Suprapubic skin (tissue), 4 donors: ENCODE data around the gene PDE9A. TPM values are rescaled to one million over a fixed set of nuclear protein-coding genes. Genes with fewer than 3 reads are reported as not detected.
A peak's percentile ranks its signal among the peaks of the same experiment; 100 is the strongest.

Source experiments
- DNase-seq, 2 donors: peaks; one replicate each; pipeline ENCODE4 v3.0.0-alpha.2; 2019; ENCODE audit warnings: low spot score in 2 of 2
- H3K27ac ChIP-seq: fragments of 200-600 bp; sonication (generic); one replicate; pipeline ENCODE4 v1.5.1; 2019
- H3K27me3 ChIP-seq: fragments of 200-600 bp; sonication (generic); one replicate; pipeline ENCODE4 v1.5.1; 2019
- H3K36me3 ChIP-seq: fragments of 200-600 bp; sonication (generic); one replicate; pipeline ENCODE4 v1.5.1; 2019
- H3K4me1 ChIP-seq: fragments of 200-600 bp; sonication (generic); one replicate; pipeline ENCODE4 v1.5.1; 2019
- H3K4me3 ChIP-seq: fragments of 200-600 bp; sonication (generic); one replicate; pipeline ENCODE4 v1.5.1; 2019; ENCODE audit warnings: mild to moderate bottlenecking
- H3K9me3 ChIP-seq: fragments of 200-600 bp; sonication (generic); one replicate; pipeline ENCODE4 v1.5.1; 2019
- CTCF ChIP-seq, 2 donors: fragments of 200-600 bp in 1 of 2; fragments of 450-650 bp in 1 of 2; sonication (generic) in 1 of 2; IDR thresholded peaks; one replicate each; pipeline ENCODE4 v1.5.1; 2016 to 2019; ENCODE audit warnings: antibody characterized with exemption in 2 of 2, mild to moderate bottlenecking in 1 of 2, moderate library complexity in 1 of 2
- EP300 ChIP-seq: sonication (generic); formaldehyde crosslinking; IDR thresholded peaks from one replicate; pipeline ENCODE4 v1.6.1; 2017; ENCODE audit warnings: antibody characterized with exemption
- POLR2A ChIP-seq, 2 donors: fragments of 450-650 bp; IDR thresholded peaks; one replicate each; pipeline ENCODE4 v1.6.1; 2017; ENCODE audit warnings: antibody characterized with exemption in 2 of 2, mild to moderate bottlenecking in 2 of 2, moderate library complexity in 2 of 2
- POLR2AphosphoS5 ChIP-seq, 3 donors: sonication (generic); formaldehyde crosslinking; IDR thresholded peaks; one replicate each; pipeline ENCODE4 v1.6.1; 2017; ENCODE audit warnings: antibody characterized with exemption in 3 of 3
- WGBS: methylation state at CpG from one replicate; pipeline ENCODE4 v1.1.5; 2018; 5-methylcytosine and 5-hydroxymethylcytosine counted together
- total RNA-seq, 4 donors: library from RNA; depleted of rRNA; stranded (reverse); fragments of >200 nt; gene quantifications; one replicate each; pipeline ENCODE4 v1.1.0, GENCODE V29; 2016

Gene PDE9A
- total RNA-seq, 4 donors from 2014 or later, result 4.5 to 12.0 (median 7.1) TPM

GRCh38 chr21:42629933-42630589 is 23.4 kb upstream of the PDE9A start:
- H3K27ac ChIP-seq, result no peak overlapping the region
- TF ChIP-seq POLR2AphosphoS5 (IDR thresholded peaks at IDR 0.05) (no peak), EP300 (no peak), POLR2A (IDR thresholded peaks at IDR 0.05) (no peak), CTCF (IDR thresholded peaks at IDR 0.05) (no peak)
- H3K9me3 ChIP-seq, result no peaks in the 10 kb centered on the region
- peaks cover 32% of the 10 kb centered on the region for H3K27me3 ChIP-seq
- DNase-seq, result peak; percentile 28 to 44
- 79% methylated on average over 9 of the region's 9 CpGs for WGBS
- no peaks in the 10 kb centered on the region for H3K4me1 ChIP-seq
- H3K4me3 ChIP-seq, result no peak overlapping the region
- H3K36me3 ChIP-seq, result no peaks in the 10 kb centered on the region

GRCh38 chr21:42630626-42631025 is 22.8 kb upstream of the PDE9A start:
- H3K4me1 ChIP-seq, result no peaks in the 10 kb centered on the region
- 79% methylated on average over 9 of the region's 9 CpGs for WGBS
- no peak overlapping the region for H3K27ac ChIP-seq
- no peak overlapping the region for H3K4me3 ChIP-seq
- TF ChIP-seq CTCF (IDR thresholded peaks at IDR 0.05) (no peak), POLR2A (IDR thresholded peaks at IDR 0.05) (no peak), POLR2AphosphoS5 (IDR thresholded peaks at IDR 0.05) (no peak), EP300 (no peak)
- peak; percentile 33 to 37 for DNase-seq
- H3K9me3 ChIP-seq, result no peaks in the 10 kb centered on the region
- H3K36me3 ChIP-seq, result no peaks in the 10 kb centered on the region
- peaks cover 27% of the 10 kb centered on the region for H3K27me3 ChIP-seq

DNA sequence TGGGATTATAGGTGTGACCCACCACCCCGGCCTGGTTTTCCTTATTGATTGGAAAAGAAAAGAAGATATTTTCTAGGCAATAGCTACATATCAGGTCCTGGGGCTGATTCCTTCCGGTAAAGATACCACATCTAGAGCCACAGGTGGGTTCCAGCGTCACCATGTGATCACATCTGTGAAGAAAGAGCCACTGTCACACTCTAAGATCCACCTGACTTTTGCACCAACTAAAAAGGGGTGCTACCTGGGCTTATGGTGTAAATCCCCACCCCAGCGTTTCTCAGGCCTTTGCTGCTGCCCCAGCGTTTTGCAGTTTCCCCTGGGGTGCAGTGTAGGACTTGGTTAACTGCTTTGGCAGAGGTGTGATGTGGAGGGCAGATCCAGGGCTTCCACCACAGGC is 22.3 kb upstream of the PDE9A start:
- Histone ChIP-seq H3K36me3 (no peaks in the 10 kb centered on the region), H3K4me1 (peaks cover 3% of the 10 kb centered on the region), H3K27ac (no peak overlapping the region), H3K9me3 (no peaks in the 10 kb centered on the region), H3K27me3 (peaks cover 23% of the 10 kb centered on the region), H3K4me3 (no peak overlapping the region)
- WGBS, result 73% methylated on average over 5 of the region's 5 CpGs
- TF ChIP-seq CTCF (IDR thresholded peaks at IDR 0.05) (no peak), EP300 (no peak), POLR2AphosphoS5 (IDR thresholded peaks at IDR 0.05) (no peak), POLR2A (IDR thresholded peaks at IDR 0.05) (no peak)
- DNase-seq, result peak in 1 of 2 donors; percentile 29

- H3K9me3 ChIP-seq, result no peaks in the 10 kb centered on the region
- H3K36me3 ChIP-seq, result no peaks in the 10 kb centered on the region
- peaks cover 10% of the 10 kb centered on the region for H3K4me1 ChIP-seq
- 95% methylated on average over 12 of the region's 12 CpGs for WGBS
- DNase-seq, result peak; percentile 52 to 74
- H3K27ac ChIP-seq, result no peak overlapping the region
- peaks cover 11% of the 10 kb centered on the region for H3K27me3 ChIP-seq
- TF ChIP-seq CTCF (IDR thresholded peaks at IDR 0.05), result no peak
- no peak for TF ChIP-seq EP300
- no peak for TF ChIP-seq POLR2AphosphoS5 (IDR thresholded peaks at IDR 0.05)
- TF ChIP-seq POLR2A (IDR thresholded peaks at IDR 0.05), result no peak
- no peak overlapping the region for H3K4me3 ChIP-seq
These were observed 21.1 kb upstream of the PDE9A start for GRCh38 chr21:42632336-42632751.

DNA sequence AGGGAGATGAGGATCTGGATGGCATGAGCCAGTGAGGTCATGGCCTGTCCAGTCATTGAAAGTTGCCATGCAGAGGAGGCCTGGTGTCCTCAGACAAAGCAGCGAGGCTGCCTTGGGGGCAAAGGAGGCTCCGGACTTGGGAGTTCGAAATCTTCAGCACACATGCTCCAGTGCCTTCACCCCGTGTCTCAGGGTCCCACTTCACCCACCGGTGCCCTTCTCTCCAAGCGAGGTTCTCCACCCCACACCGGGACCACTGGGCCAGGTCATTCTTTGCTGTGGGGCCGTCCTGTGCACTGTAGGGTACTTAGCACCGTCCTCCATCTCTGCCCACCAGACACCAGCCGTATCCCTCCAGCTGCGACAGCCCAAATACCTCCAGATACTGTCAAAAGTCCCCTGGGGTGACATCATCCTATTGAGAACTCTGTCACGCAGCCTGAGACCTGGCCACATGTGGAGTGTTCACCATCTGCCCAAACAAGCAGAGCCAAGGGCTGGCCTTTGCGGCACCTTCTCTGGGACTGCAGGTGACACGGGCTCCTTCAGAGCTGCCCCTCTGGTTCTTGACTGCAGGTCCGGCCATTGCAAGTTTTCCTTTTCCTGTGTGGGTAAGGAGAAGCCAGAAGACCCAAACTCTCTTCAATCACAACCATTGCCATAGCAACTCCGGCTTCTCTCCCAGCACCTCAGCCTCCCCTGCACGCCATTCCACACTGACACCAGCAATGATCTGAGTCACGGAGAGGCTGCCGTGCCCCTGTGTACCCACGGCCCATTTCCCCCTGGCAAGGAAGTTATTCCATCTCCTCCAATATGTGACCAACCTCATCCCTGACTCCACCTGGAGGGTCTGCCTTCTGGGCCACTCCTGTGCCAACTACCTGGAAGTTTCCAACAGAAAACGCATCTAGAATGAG is 20.4 kb upstream of the PDE9A start:
- Histone ChIP-seq H3K36me3 (no peaks in the 10 kb centered on the region), H3K4me3 (no peak overlapping the region), H3K27ac (no peak overlapping the region), H3K9me3 (no peaks in the 10 kb centered on the region), H3K27me3 (peaks cover 11% of the 10 kb centered on the region), H3K4me1 (peaks cover 10% of the 10 kb centered on the region)
- WGBS, result 87% methylated on average over 16 of the region's 21 CpGs
- DNase-seq, result peak; percentile 53 to 70
- TF ChIP-seq EP300 (no peak), CTCF (IDR thresholded peaks at IDR 0.05) (no peak), POLR2A (IDR thresholded peaks at IDR 0.05) (no peak), POLR2AphosphoS5 (IDR thresholded peaks at IDR 0.05) (no peak)
